ENCODE results near the gene CTNNA3.

Gene CTNNA3

DNA sequence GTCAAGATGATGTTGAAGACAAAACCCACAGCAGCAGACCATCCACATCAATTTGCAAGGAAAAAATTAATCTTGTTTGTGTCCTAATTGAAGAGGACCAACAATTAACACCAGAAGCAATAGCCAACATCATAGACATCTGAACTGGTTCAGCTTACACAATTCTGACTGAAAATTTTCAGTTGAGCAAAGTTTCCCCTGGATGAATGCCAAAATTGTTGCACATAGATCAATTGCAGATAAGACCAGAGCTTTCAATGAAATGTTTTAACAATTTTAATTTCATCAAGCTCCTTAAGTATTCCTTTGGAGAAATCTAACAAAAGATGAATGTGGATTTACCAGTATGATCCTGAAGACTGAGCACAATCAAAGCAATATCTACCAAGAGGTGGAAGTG, 168.6 kb downstream of the CTNNA3 start:
- TF ChIP-seq, protein P1, sequence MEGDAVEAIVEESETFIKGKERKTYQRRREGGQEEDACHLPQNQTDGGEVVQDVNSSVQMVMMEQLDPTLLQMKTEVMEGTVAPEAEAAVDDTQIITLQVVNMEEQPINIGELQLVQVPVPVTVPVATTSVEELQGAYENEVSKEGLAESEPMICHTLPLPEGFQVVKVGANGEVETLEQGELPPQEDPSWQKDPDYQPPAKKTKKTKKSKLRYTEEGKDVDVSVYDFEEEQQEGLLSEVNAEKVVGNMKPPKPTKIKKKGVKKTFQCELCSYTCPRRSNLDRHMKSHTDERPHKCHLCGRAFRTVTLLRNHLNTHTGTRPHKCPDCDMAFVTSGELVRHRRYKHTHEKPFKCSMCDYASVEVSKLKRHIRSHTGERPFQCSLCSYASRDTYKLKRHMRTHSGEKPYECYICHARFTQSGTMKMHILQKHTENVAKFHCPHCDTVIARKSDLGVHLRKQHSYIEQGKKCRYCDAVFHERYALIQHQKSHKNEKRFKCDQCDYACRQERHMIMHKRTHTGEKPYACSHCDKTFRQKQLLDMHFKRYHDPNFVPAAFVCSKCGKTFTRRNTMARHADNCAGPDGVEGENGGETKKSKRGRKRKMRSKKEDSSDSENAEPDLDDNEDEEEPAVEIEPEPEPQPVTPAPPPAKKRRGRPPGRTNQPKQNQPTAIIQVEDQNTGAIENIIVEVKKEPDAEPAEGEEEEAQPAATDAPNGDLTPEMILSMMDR (IDR thresholded peaks at IDR 0.05) = no peak
- H3K9ac ChIP-seq = no peak overlapping the region

DNA sequence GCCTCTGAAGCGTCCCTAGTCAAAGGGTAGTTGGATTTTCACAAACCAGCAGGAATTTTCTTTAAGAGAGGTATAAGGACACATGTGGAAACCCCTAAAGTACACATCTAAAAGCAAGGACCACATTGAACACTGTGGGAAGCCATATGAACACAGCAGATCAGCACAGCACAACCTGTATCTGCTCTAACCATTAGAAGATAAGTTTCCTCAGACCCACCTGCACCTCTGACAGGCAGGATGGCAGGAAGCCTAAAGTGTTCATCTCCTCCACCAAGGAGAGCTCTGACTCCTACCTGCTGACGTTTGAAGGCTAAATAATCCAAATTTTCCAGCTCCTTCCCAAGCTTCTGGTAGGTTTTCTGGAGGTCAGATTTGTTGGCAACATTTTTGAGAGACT, 174.4 kb downstream of the CTNNA3 start:
- Histone ChIP-seq H3K9ac (no peak overlapping the region), H3K4me1 (no peaks in the 10 kb centered on the region), H3K36me3 (ENCODE audit: control insufficient read depth, insufficient read depth, low read length) (no peaks in the 10 kb centered on the region), H3K9me3 (ENCODE audit: control insufficient read depth, low read length) (no peaks in the 10 kb centered on the region), H3K27me3 (ENCODE audit: control insufficient read depth, insufficient read depth, low read length) (no peaks in the 10 kb centered on the region), H3K79me2 (no peaks in the 10 kb centered on the region), H3K27ac (no peak overlapping the region), H3K4me3 (ENCODE audit: low read depth, low read length) (no peak overlapping the region), H3K4me2 (ENCODE audit: low read length) (no peak overlapping the region), H2AFZ (no peak overlapping the region)
- TF ChIP-seq, protein P1 (IDR thresholded peaks at IDR 0.05) = no peak

More for the DNA sequence above, 168.6 kb downstream of the CTNNA3 start:
- Histone ChIP-seq H3K27ac (no peak overlapping the region), H3K9me3 (ENCODE audit: control insufficient read depth, low read length) (no peaks in the 10 kb centered on the region), H3K79me2 (no peaks in the 10 kb centered on the region), H3K4me3 (ENCODE audit: low read depth, low read length) (no peak overlapping the region), H3K27me3 (ENCODE audit: control insufficient read depth, insufficient read depth, low read length) (no peaks in the 10 kb centered on the region), H3K4me2 (ENCODE audit: low read length) (no peak overlapping the region), H2AFZ (no peak overlapping the region), H3K36me3 (ENCODE audit: control insufficient read depth, insufficient read depth, low read length) (no peaks in the 10 kb centered on the region), H3K4me1 (no peaks in the 10 kb centered on the region)

DNA sequence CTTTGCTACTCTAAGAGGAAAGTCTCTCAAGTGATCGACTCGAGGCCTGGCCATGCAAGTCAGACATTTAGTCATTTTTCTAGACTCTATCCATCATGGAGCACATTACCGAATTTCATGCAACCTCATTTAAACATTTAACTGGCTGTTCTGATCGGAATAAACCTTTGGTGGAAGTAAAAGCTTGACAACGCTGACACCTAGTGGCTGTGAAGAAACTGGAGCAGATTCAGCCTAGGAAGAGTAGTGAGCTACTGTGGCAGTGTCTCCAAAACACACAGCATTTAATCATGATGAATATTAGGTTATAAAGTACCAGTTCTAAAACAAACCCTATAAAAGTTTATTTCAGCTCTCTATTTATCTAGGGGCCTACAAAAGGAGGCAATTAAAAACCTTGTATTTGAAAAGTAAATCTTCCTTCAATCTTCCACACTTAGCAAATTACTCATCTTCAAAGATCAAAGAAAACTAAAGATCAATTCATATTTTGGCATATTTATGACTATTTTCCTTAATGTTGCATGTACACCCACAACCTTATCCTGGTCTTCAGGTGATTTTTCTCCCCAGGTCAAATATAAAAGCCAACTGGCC, 175.0 kb downstream of the CTNNA3 start:
- TF ChIP-seq, protein P1 (IDR thresholded peaks at IDR 0.05) = peak; percentile 50
- Histone ChIP-seq H3K9me3 (ENCODE audit: control insufficient read depth, low read length) (no peaks in the 10 kb centered on the region), H3K79me2 (no peaks in the 10 kb centered on the region), H3K9ac (no peak overlapping the region), H3K4me1 (no peaks in the 10 kb centered on the region), H3K27me3 (ENCODE audit: control insufficient read depth, insufficient read depth, low read length) (no peaks in the 10 kb centered on the region), H3K36me3 (ENCODE audit: control insufficient read depth, insufficient read depth, low read length) (no peaks in the 10 kb centered on the region), H3K4me3 (ENCODE audit: low read depth, low read length) (no peak overlapping the region), H3K4me2 (ENCODE audit: low read length) (no peak overlapping the region), H3K27ac (no peak overlapping the region), H2AFZ (peak overlapping the region; percentile 19)

DNA sequence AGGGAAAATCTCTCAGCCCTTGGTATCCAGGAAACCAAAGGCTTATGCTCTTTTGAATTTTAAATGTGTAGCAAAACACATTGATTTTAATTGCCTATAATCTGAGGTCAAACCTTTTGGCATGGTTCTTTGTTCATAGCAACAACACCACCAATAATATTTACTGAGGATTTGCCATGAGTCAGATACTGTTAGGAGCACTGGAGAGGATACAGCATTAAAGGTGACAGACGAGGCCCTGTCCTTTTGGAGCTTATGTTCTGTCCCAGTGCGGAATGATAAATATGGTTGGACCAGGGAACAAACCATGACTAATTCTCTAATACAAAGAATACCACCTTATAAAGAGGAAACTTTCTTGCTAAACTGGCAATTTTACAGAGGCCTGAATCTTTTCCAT, 176.6 kb downstream of the CTNNA3 start:
- no peaks in the 10 kb centered on the region for H3K36me3 ChIP-seq (ENCODE audit: control insufficient read depth, insufficient read depth, low read length)
- TF ChIP-seq, protein P1 (IDR thresholded peaks at IDR 0.05) = no peak

DNA sequence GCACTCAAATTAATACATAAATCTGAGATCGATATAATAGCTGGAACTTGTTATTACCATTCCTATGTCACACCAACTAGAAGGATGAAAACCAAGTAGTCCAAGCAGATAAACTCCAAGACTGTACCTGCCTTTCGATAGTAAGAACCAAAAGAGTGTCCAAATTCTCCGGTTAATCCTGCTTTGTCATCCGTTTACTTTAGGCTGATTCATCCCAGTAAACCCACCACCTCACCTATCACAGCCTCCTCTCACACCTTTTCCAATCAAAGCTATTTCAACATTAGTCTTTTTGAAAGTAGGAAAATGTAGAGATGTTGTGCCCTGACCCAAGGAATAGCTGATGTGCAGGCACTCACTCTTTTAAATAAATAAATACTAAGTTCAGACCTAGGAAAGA, 177.2 kb downstream of the CTNNA3 start:
- Histone ChIP-seq H2AFZ (no peak overlapping the region), H3K9ac (no peak overlapping the region), H3K4me3 (ENCODE audit: low read depth, low read length) (no peak overlapping the region), H3K27ac (no peak overlapping the region), H3K4me2 (ENCODE audit: low read length) (no peak overlapping the region), H3K4me1 (no peaks in the 10 kb centered on the region), H3K27me3 (ENCODE audit: control insufficient read depth, insufficient read depth, low read length) (no peaks in the 10 kb centered on the region), H3K36me3 (ENCODE audit: control insufficient read depth, insufficient read depth, low read length) (no peaks in the 10 kb centered on the region), H3K79me2 (no peaks in the 10 kb centered on the region), H3K9me3 (ENCODE audit: control insufficient read depth, low read length) (no peaks in the 10 kb centered on the region)
- TF ChIP-seq, protein P1 (IDR thresholded peaks at IDR 0.05) = no peak

More for the DNA sequence above, 176.6 kb downstream of the CTNNA3 start:
- Histone ChIP-seq H2AFZ (no peak overlapping the region), H3K9ac (no peak overlapping the region), H3K27me3 (ENCODE audit: control insufficient read depth, insufficient read depth, low read length) (no peaks in the 10 kb centered on the region), H3K79me2 (no peaks in the 10 kb centered on the region), H3K9me3 (ENCODE audit: control insufficient read depth, low read length) (no peaks in the 10 kb centered on the region), H3K4me2 (ENCODE audit: low read length) (no peak overlapping the region), H3K4me3 (ENCODE audit: low read depth, low read length) (no peak overlapping the region), H3K4me1 (no peaks in the 10 kb centered on the region), H3K27ac (no peak overlapping the region)

Data from parathyroid adenoma (tissue), 2 donors.